GM15510 (cell line): ENCODE measurements around the gene DMRT2.

ENCODE experiments used
- POLR2A ChIP-seq: IDR thresholded peaks from 3 replicates; pipeline ENCODE4 v1.6.1; 2011; ENCODE audit warnings: borderline replicate concordance; ENCODE audit not compliant: insufficient read length; ENCODE audit errors: extremely low read depth

The DMRT2 gene

DNA sequence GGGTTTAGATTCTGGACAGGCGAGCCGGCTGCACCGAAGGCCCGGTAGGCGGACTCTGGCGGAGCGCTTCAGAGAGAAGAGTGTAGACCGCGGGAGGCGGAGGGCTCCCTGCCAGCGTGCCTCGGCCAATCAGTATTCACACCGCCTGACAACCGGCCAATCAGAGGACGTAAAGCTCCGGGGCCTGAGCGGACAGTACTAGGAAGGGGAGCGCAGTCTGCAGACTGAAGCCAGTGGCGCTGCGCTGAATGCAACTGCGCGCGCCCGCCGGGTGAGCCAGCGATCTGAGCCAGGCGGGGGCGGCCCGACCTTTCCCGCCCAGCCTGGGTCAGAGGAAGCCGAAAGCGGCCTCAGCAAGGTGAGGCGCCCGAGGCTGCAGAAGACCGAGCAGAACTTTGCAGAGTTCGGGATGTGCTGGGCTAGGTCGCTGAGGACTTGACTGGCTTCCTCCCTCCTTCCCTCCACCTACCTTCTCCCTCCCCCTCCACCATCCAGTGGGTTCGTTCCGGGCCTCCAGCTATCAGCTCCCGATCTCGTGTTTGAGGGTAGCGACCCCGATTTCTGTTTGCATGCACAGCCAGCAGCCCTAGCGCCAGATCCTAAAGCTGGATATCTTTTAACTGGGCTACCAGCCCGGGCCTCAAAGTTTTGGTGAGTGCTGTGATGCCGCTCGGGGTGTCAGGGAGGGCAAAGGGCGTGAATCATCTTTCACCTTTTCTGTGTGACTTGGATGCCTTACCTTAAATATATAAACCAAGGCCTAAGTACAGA lies at the start of gene DMRT2:
DMRT2 (plus strand) TSS at position 233 of the 771 bp plus-strand sequence. CDS start 1,257 bp downstream, outside the sequence.
- no peak for TF ChIP-seq POLR2A

- no peak for TF ChIP-seq POLR2A
Observed at GRCh38 chr9:1001838-1002237, 48.3 kb upstream of the DMRT2 start.

DNA sequence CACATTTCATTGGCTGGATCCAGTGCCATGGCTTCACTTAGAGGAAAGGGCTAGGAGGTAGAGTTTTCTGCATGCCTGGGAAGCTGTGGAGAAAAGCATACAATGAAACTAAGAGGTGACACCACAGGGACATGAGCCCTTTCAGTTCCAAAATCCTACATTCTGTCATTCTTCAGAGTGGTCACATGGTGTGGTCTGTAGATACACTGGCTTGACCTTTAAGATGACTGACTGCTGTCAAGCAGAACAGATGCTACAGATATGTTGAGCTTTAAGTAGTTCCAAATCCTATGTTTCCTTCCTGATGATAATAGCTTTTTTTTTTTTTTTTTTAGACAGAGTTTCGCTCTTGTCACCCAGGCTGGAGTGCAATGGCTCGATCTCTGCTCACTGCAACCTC lies 47.5 kb upstream of the DMRT2 start:
- TF ChIP-seq POLR2A, result no peak

GRCh38 chr9:1005043-1005667 lies 45.0 kb upstream of the DMRT2 start:
- no peak for TF ChIP-seq POLR2A

- no peak for TF ChIP-seq POLR2A
Observed at GRCh38 chr9:1007312-1007711, 42.8 kb upstream of the DMRT2 start.

GRCh38 chr9:1008216-1008615 lies 41.9 kb upstream of the DMRT2 start:
- no peak for TF ChIP-seq POLR2A

DNA sequence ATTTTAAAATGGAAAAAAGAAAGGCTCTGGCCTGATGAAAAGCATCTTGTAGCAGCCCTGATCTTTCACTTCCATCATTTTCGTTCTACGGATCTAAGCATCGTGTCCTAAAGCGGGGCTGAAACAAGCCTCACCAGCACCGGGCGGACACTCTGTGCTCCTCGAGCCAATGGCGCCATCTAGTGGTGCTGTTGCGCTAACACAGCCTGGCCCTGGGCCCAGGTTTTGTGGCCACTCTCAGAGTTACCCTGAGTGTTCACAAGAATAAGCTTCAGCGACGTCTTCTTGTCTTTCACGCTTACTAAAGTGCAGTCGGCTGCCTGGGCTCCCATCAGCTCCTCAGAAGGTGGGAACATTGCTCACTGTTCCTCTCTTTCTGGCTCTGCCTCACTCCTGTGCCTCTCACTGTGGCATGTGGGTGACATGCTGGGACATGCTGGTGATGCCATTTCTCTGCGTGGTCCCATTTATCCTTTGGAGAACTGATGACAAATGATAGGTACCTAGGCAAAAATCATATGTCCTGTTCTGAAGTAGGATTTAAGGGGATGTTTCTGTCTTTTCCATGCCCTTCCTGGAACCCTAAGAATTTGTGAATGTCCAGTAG lies 41.0 kb upstream of the DMRT2 start:
- TF ChIP-seq POLR2A, result no peak

DNA sequence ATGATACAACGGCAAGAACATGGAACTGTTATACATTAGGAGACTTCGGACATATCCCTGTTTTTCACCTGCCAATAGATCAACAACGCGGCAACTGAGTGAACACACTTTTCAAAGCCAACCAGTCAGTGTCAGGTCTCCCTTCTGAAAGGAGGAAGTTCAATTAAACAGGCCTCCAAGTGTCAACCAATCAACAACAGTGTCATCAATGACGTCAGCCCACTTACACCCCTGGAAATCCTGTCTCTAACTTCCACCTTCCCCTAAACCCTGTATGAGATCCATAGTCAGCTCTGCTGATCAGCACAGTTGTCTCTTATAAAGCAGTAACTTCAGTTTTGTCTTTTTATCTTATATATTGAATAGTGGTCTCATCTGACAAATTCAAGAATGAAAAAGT lies 37.1 kb upstream of the DMRT2 start:
- no peak for TF ChIP-seq POLR2A

DNA sequence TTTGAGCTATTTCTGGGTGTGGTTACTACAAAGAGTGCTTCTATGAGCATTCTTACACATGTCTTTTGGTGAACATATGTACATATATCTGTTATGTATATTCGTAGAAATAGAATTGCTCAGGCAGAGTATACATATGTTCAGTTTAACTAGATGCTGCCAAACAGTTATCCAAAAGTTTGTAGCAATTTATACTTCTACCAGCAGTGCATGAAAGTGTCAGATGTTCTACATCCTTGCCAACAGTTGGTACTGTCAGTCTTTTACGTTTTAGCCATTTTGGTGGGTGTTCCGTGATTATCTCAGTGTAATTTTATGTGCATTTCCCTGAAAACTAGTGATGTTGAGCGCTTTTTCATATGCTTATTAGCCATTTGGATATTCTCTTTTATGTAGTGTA lies 35.9 kb upstream of the DMRT2 start:
- TF ChIP-seq POLR2A, result no peak

DNA sequence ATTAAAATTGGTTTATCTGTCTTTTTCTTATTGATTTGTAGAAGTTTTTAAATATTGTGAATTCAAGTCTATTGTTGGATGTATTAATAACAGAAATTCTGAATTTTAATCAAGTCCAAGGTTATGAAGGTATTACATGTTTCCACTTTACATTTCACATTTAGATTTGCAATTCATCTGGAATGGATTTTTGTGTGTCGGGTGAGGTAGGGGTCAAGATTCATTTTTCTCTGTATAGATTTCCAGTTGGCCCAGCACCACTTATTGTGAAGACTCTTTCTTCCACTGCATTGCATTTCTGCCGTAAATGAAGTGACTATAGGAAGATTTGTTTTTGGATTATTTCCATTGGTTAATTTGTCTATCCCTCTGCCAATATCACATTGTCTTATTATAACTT lies 35.5 kb upstream of the DMRT2 start:
- no peak for TF ChIP-seq POLR2A

DNA sequence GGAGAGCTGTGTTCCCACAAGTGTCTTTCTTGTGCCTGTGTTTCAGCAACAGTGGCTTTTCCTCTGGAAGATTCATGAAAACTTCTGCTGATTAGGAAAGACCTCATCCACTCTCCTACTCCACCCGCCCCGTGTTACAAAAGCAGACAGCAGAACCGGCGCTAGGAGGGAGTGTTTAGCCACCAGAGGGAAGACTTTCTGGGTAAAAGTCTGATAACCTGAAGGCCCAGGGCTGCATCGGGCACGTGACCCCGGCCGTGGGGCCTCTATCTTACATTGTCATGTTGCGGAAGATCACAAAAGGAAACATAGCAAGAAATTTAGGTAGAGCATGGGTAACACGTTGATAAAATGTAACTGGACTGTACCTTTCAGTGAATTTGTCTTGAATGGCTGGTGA lies 32.0 kb upstream of the DMRT2 start:
- TF ChIP-seq POLR2A, result no peak

- no peak for TF ChIP-seq POLR2A
Observed at GRCh38 chr9:1024112-1024511, 26.0 kb upstream of the DMRT2 start.

GRCh38 chr9:1025131-1025530 lies 25.0 kb upstream of the DMRT2 start:
- no peak for TF ChIP-seq POLR2A

- TF ChIP-seq POLR2A, result no peak
Observed at GRCh38 chr9:1026219-1026618, 23.9 kb upstream of the DMRT2 start.

- no peak for TF ChIP-seq POLR2A
Observed at GRCh38 chr9:1028501-1029190, 21.5 kb upstream of the DMRT2 start.
